Measurements from ENCODE around the gene MYL11. TPM values are rescaled to one million over a fixed set of nuclear protein-coding genes. Genes with fewer than 3 reads are reported as not detected.

MYL11 gene
- total RNA-seq, 1 experiment from 2014 or later: 1.4 TPM

GRCh38 chr16:30378236-30379157, 3.9 kb downstream of the MYL11 start:
- peak; percentile 91 to 100 for DNase-seq
- POLR2A ChIA-PET (ENCODE audit: unreplicated experiment): interaction anchor here (0.7 to 0.8 kb wide), 2 partner anchors 17 to 427 kb away, joined by 17 to 19 read pairs; partner anchors contain the start of gene ZNF48
- Histone ChIP-seq H2AFZ (peak overlapping the region; percentile 100), H3K79me2 (ENCODE audit: low read depth) (peaks cover 13% of the 10 kb centered on the region; the same call in 1 of the 2 replicates), H3K27me3 (ENCODE audit: insufficient read depth, low read depth) (no peaks in the 10 kb centered on the region), H3K4me1 (replicated peaks; ENCODE audit: insufficient read depth) (peaks cover 19% of the 10 kb centered on the region), H3K27ac (peak overlapping the region; percentile 92), H3F3A (ENCODE audit: insufficient read depth, low read depth) (peaks cover 31% of the 10 kb centered on the region), H4K20me1 (ENCODE audit: insufficient read depth) (no peaks in the 10 kb centered on the region), H3K36me3 (ENCODE audit: low read depth) (no peaks in the 10 kb centered on the region), H3K4me3 (peak overlapping the region; percentile 80), H3K4me2 (peak overlapping the region; percentile 98), H3K9me3 (ENCODE audit: insufficient read depth, low read depth) (no peaks in the 10 kb centered on the region), H3K9me2 (ENCODE audit: insufficient read depth) (no peaks in the 10 kb centered on the region)
- BruUV-seq (replicated peaks): no TSS peak
- no peak for TF ChIP-seq EZH2 (IDR thresholded peaks at IDR 0.05; ENCODE audit: low read depth)
- TF ChIP-seq CTCF (conservative IDR thresholded peaks at IDR 0.05): peak; percentile 18; the same call in 1 of the 2 replicates
- CTCF ChIA-PET: no interaction called here
- intact Hi-C loops (cut with micrococcal nuclease; ENCODE audit: unreplicated experiment): loop anchor here (1.0 to 5.0 kb wide), 7 partner anchors 12 to 286 kb away; partner anchors contain the start of genes CD2BP2, FBRS, TBX6 and ZNF48

GRCh38 chr16:30379158-30379783, 4.7 kb downstream of the MYL11 start:
- peak overlapping the region; percentile 98 for H3K4me2 ChIP-seq
- no peaks in the 10 kb centered on the region for H3K36me3 ChIP-seq (ENCODE audit: low read depth)
- peak overlapping the region; percentile 71; the same call in 1 of the 2 replicates for H2AFZ ChIP-seq
- DNase-seq: no peak
- intact Hi-C loops (cut with micrococcal nuclease; ENCODE audit: unreplicated experiment): loop anchor here (2.0 to 5.0 kb wide), 4 partner anchors 44 to 287 kb away; partner anchors contain the start of genes FBRS, TBX6 and ZNF768
- peaks cover 19% of the 10 kb centered on the region for H3K4me1 ChIP-seq (replicated peaks; ENCODE audit: insufficient read depth)
- POLR2A ChIA-PET (ENCODE audit: unreplicated experiment): no interaction called here
- peaks cover 31% of the 10 kb centered on the region for H3F3A ChIP-seq (ENCODE audit: insufficient read depth, low read depth)
- H3K9me2 ChIP-seq (ENCODE audit: insufficient read depth): no peaks in the 10 kb centered on the region
- no peaks in the 10 kb centered on the region for H4K20me1 ChIP-seq (ENCODE audit: insufficient read depth)
- BruUV-seq (replicated peaks): no TSS peak
- CTCF ChIA-PET: interaction anchor here (0.6 kb wide), 1 partner anchor 17 kb away, joined by 5 read pairs; no protein-coding TSS in a partner anchor
- H3K27ac ChIP-seq: peak overlapping the region; percentile 92
- H3K4me3 ChIP-seq: peak overlapping the region; percentile 80
- H3K79me2 ChIP-seq (ENCODE audit: low read depth): peaks cover 13% of the 10 kb centered on the region; the same call in 1 of the 2 replicates
- no peaks in the 10 kb centered on the region for H3K27me3 ChIP-seq (ENCODE audit: insufficient read depth, low read depth)
- no peak for TF ChIP-seq EZH2 (IDR thresholded peaks at IDR 0.05; ENCODE audit: low read depth)
- no peaks in the 10 kb centered on the region for H3K9me3 ChIP-seq (ENCODE audit: insufficient read depth, low read depth)

GRCh38 chr16:30380072-30380802, 5.6 kb downstream of the MYL11 start:
- Histone ChIP-seq H3K4me1 (replicated peaks; ENCODE audit: insufficient read depth) (peaks cover 19% of the 10 kb centered on the region), H3K27me3 (ENCODE audit: insufficient read depth, low read depth) (no peaks in the 10 kb centered on the region), H3K27ac (no peak overlapping the region), H2AFZ (no peak overlapping the region), H3K36me3 (ENCODE audit: low read depth) (no peaks in the 10 kb centered on the region), H3F3A (ENCODE audit: insufficient read depth, low read depth) (peaks cover 31% of the 10 kb centered on the region), H3K9me2 (ENCODE audit: insufficient read depth) (no peaks in the 10 kb centered on the region), H3K4me3 (no peak overlapping the region), H3K4me2 (peak overlapping the region; percentile 98; the same call in 1 of the 2 replicates), H3K9me3 (ENCODE audit: insufficient read depth, low read depth) (no peaks in the 10 kb centered on the region), H3K79me2 (ENCODE audit: low read depth) (peaks cover 13% of the 10 kb centered on the region; the same call in 1 of the 2 replicates), H4K20me1 (ENCODE audit: insufficient read depth) (no peaks in the 10 kb centered on the region)
- no peak for DNase-seq
- BruUV-seq (replicated peaks): TSS peak; percentile 51
- POLR2A ChIA-PET (ENCODE audit: unreplicated experiment): interaction anchor here (0.7 kb wide), 1 partner anchor 558 kb away, joined by 4 read pairs; no protein-coding TSS in a partner anchor
- TF ChIP-seq CTCF (conservative IDR thresholded peaks at IDR 0.05) (no peak), EZH2 (IDR thresholded peaks at IDR 0.05; ENCODE audit: low read depth) (no peak)
- CTCF ChIA-PET: interaction anchor here (0.6 kb wide), 1 partner anchor 16 kb away, joined by 5 read pairs; no protein-coding TSS in a partner anchor
- intact Hi-C loops (cut with micrococcal nuclease; ENCODE audit: unreplicated experiment): no loop called here
